ENCODE results near the gene CCDC9.
"Not testable (repeated sequence)": the region's sequence is repeated elsewhere in the genome, so short reads cannot be mapped to it uniquely, and the experiment has no call there.

Gene CCDC9

GRCh38 chr19:47261946-47262793 is 5.8 kb downstream of the CCDC9 start:
- DNase-seq (ENCODE audit: low read depth) = not testable (repeated sequence)

- no peak for DNase-seq (ENCODE audit: low read depth)
Measured at GRCh38 chr19:47264629-47265028, 8.3 kb downstream of the CCDC9 start.

- no peak for DNase-seq (ENCODE audit: low read depth)
Measured at GRCh38 chr19:47266401-47266941, 10.1 kb downstream of the CCDC9 start.

- DNase-seq (ENCODE audit: low read depth) = no peak
Measured at GRCh38 chr19:47267350-47267759, 11.0 kb downstream of the CCDC9 start.

GRCh38 chr19:47268028-47268427 is 11.7 kb downstream of the CCDC9 start:
- DNase-seq (ENCODE audit: low read depth) = no peak

- no peak for DNase-seq (ENCODE audit: low read depth)
Measured at GRCh38 chr19:47269596-47269995, 13.3 kb downstream of the CCDC9 start.

GRCh38 chr19:47270408-47270807 is 14.1 kb downstream of the CCDC9 start:
- no peak for DNase-seq (ENCODE audit: low read depth)

GRCh38 chr19:47271949-47272348 is 15.6 kb downstream of the CCDC9 start:
- no peak for DNase-seq (ENCODE audit: low read depth)

GRCh38 chr19:47272448-47273312 is 16.4 kb downstream of the CCDC9 start:
- DNase-seq (ENCODE audit: low read depth) = peak; percentile 36

GRCh38 chr19:47273313-47274070 is 17.2 kb downstream of the CCDC9 start:
- peak; percentile 79 for DNase-seq (ENCODE audit: low read depth)

GRCh38 chr19:47274071-47274890 is 18.0 kb downstream of the CCDC9 start, which contains the start of gene INAFM1:
TSS of gene INAFM1 (plus strand) at chr19:47274885. CDS start at chr19:47274920, 35 bp downstream.
- peak; percentile 100 for DNase-seq (ENCODE audit: low read depth)

GRCh38 chr19:47274891-47275761 is 18.8 kb downstream of the CCDC9 start:
- no peak for DNase-seq (ENCODE audit: low read depth)

GRCh38 chr19:47275791-47276461 is 19.6 kb downstream of the CCDC9 start:
- no peak for DNase-seq (ENCODE audit: low read depth)

- DNase-seq (ENCODE audit: low read depth) = not testable (repeated sequence)
Measured at GRCh38 chr19:47276513-47276912, 20.2 kb downstream of the CCDC9 start.

GRCh38 chr19:47280183-47280797 is 24.0 kb downstream of the CCDC9 start:
- no peak for DNase-seq (ENCODE audit: low read depth)

GRCh38 chr19:47283405-47284059 is 27.2 kb downstream of the CCDC9 start:
- no peak for DNase-seq (ENCODE audit: low read depth)

- DNase-seq (ENCODE audit: low read depth) = no peak
Measured at GRCh38 chr19:47284324-47284899, 28.1 kb downstream of the CCDC9 start.

GRCh38 chr19:47296036-47296435 is 39.7 kb downstream of the CCDC9 start:
- DNase-seq (ENCODE audit: low read depth) = peak; percentile 45
